Fibroblast of lung (primary cell): ENCODE data around the gene CDK10.

Experiments
- CTCF ChIP-seq, 2 donors: IDR thresholded peaks in 1 of 2; conservative IDR thresholded peaks in 1 of 2; 1 replicate in 1 of 2; 2 replicates in 1 of 2; pipeline ENCODE4 v1.5.1; 2011 to 2012; ENCODE audit warnings: low read length in 2 of 2, control low read depth in 1 of 2, inconsistent platforms in 1 of 2, low read depth in 1 of 2, mild to moderate bottlenecking in 1 of 2
- EZH2 ChIP-seq: IDR thresholded peaks from 2 replicates; pipeline ENCODE4 v1.5.1; 2012; ENCODE audit warnings: low read length, control low read depth, mild to moderate bottlenecking; ENCODE audit errors: missing control alignments

- no peak for TF ChIP-seq CTCF (conservative IDR thresholded peaks at IDR 0.05 in 1 of 2, IDR thresholded peaks at IDR 0.05 in 1 of 2; ENCODE audit: low read depth in 1 of 2, low read length in 2 of 2)
- TF ChIP-seq EZH2: no peak
These were observed 15.7 kb upstream of the CDK10 start for GRCh38 chr16:89670496-89671431.
